ENCODE results near the gene PDE10A.

GRCh38 chr6:165587206-165587605, 75.8 kb downstream of the PDE10A start:
- TF ChIP-seq CTCF (IDR thresholded peaks at IDR 0.05), result no peak
- no peak for TF ChIP-seq POLR2AphosphoS5 (IDR thresholded peaks at IDR 0.05)
- no peak for TF ChIP-seq POLR2A (IDR thresholded peaks at IDR 0.05)
